ENCODE results near the gene DACT3. TPM values are rescaled to one million over a fixed set of nuclear protein-coding genes. Genes with fewer than 3 reads are reported as not detected.

The DACT3 gene
- total RNA-seq, 2 experiments from 2014 or later, result 0.42 TPM

- peak overlapping the region; percentile 71 for H3K4me3 Mint-ChIP-seq
- ChIA-PET POLR2A (interaction anchor here (0.6 to 3.8 kb wide), 11 partner anchors 20 to 137 kb away, joined by 3 to 26 read pairs (median 4); partner anchors contain the start of genes CALM3 and SLC1A5), CTCF (interaction anchor here (0.7 to 7.6 kb wide), 46 partner anchors 9 to 259 kb away, joined by 3 to 350 read pairs (median 6); partner anchors contain the start of genes CALM3, GNG8 and PTGIR)
- no peaks in the 10 kb centered on the region for H3K36me3 Mint-ChIP-seq (ENCODE audit: low read depth)
- H3K27me3 Mint-ChIP-seq (ENCODE audit: low read depth), result peaks cover 22% of the 10 kb centered on the region
- H3K27ac Mint-ChIP-seq, result peak overlapping the region; percentile 80
- DNase-seq (peak; percentile 85), ATAC-seq (peak; percentile 42)
- no peaks in the 10 kb centered on the region for H3K9me3 Mint-ChIP-seq (ENCODE audit: insufficient read depth)
- peaks cover 21% of the 10 kb centered on the region for H3K4me1 Mint-ChIP-seq (ENCODE audit: low read depth)
These were observed 982 bp upstream of the DACT3 start for GRCh38 chr19:46661735-46662592.

GRCh38 chr19:46660551-46661019 lies 397 bp downstream of the DACT3 start:
- ChIA-PET POLR2A (interaction anchor here (1.0 to 3.8 kb wide), 6 partner anchors 31 to 131 kb away, joined by 3 to 26 read pairs (median 6); partner anchors contain the start of genes CALM3 and SLC1A5), CTCF (interaction anchor here (0.8 to 7.6 kb wide), 27 partner anchors 12 to 197 kb away, joined by 3 to 350 read pairs (median 11); partner anchors contain the start of genes CALM3 and GNG8)
- H3K4me3 Mint-ChIP-seq, result peak overlapping the region; percentile 71
- peaks cover 24% of the 10 kb centered on the region for H3K27me3 Mint-ChIP-seq (ENCODE audit: low read depth)
- DNase-seq, result no peak
- ATAC-seq, result no peak
- no peaks in the 10 kb centered on the region for H3K9me3 Mint-ChIP-seq (ENCODE audit: insufficient read depth)
- no peaks in the 10 kb centered on the region for H3K36me3 Mint-ChIP-seq (ENCODE audit: low read depth)
- peaks cover 21% of the 10 kb centered on the region for H3K4me1 Mint-ChIP-seq (ENCODE audit: low read depth)
- H3K27ac Mint-ChIP-seq, result no peak overlapping the region

- ChIA-PET CTCF (interaction anchor here (1.0 to 7.6 kb wide), 4 partner anchors 43 to 130 kb away, joined by 3 to 350 read pairs (median 20); partner anchors contain the start of gene CALM3), POLR2A (interaction anchor here (0.6 to 3.8 kb wide), 4 partner anchors 49 to 402 kb away, joined by 3 to 26 read pairs (median 4); partner anchors contain the start of gene CALM3)
- no peak for ATAC-seq
- H3K27me3 Mint-ChIP-seq (ENCODE audit: low read depth), result peaks cover 24% of the 10 kb centered on the region
- H3K9me3 Mint-ChIP-seq (ENCODE audit: insufficient read depth), result no peaks in the 10 kb centered on the region
- DNase-seq, result peak; percentile 24
- peaks cover 21% of the 10 kb centered on the region for H3K4me1 Mint-ChIP-seq (ENCODE audit: low read depth)
- H3K27ac Mint-ChIP-seq, result peak overlapping the region; percentile 57
- H3K4me3 Mint-ChIP-seq, result peak overlapping the region; percentile 49
- H3K36me3 Mint-ChIP-seq (ENCODE audit: low read depth), result no peaks in the 10 kb centered on the region
These were observed 919 bp downstream of the DACT3 start for GRCh38 chr19:46660008-46660517.

GRCh38 chr19:46659151-46660007 lies 1.6 kb downstream of the DACT3 start:
- H3K4me3 Mint-ChIP-seq, result peak overlapping the region; percentile 12
- no peaks in the 10 kb centered on the region for H3K9me3 Mint-ChIP-seq (ENCODE audit: insufficient read depth)
- no peaks in the 10 kb centered on the region for H3K36me3 Mint-ChIP-seq (ENCODE audit: low read depth)
- peak overlapping the region; percentile 5 for H3K27ac Mint-ChIP-seq
- CTCF ChIA-PET, result interaction anchor here (1.0 to 7.6 kb wide), 3 partner anchors 42 to 129 kb away, joined by 3 to 350 read pairs (median 3); no protein-coding TSS in a partner anchor
- H3K27me3 Mint-ChIP-seq (ENCODE audit: low read depth), result peaks cover 24% of the 10 kb centered on the region
- peaks cover 21% of the 10 kb centered on the region for H3K4me1 Mint-ChIP-seq (ENCODE audit: low read depth)
- ATAC-seq, result no peak
- peak; percentile 25 for DNase-seq
- POLR2A ChIA-PET, result interaction anchor here (0.5 to 3.8 kb wide), 8 partner anchors 48 to 700 kb away, joined by 3 to 26 read pairs (median 4); partner anchors contain the start of gene CALM3

GRCh38 chr19:46656541-46656940 lies 4.4 kb downstream of the DACT3 start:
- Mint-ChIP-seq H3K27me3 (ENCODE audit: low read depth) (peaks cover 23% of the 10 kb centered on the region), H3K4me1 (ENCODE audit: low read depth) (peaks cover 13% of the 10 kb centered on the region), H3K36me3 (ENCODE audit: low read depth) (no peaks in the 10 kb centered on the region), H3K4me3 (no peak overlapping the region), H3K27ac (no peak overlapping the region), H3K9me3 (ENCODE audit: insufficient read depth) (no peaks in the 10 kb centered on the region)
- no peak for DNase-seq
- ChIA-PET POLR2A (no interaction called here), CTCF (no interaction called here)
- no peak for ATAC-seq

- POLR2A ChIA-PET, result no interaction called here
- CTCF ChIA-PET, result no interaction called here
- no peak for ATAC-seq
These were observed 6.3 kb downstream of the DACT3 start for GRCh38 chr19:46654621-46655152.

GRCh38 chr19:46650445-46650844 lies 10.5 kb downstream of the DACT3 start:
- DNase-seq (no peak), ATAC-seq (no peak)
- H3K4me1 Mint-ChIP-seq (ENCODE audit: low read depth), result peaks cover 7% of the 10 kb centered on the region
- H3K9me3 Mint-ChIP-seq (ENCODE audit: insufficient read depth), result no peaks in the 10 kb centered on the region
- H3K36me3 Mint-ChIP-seq (ENCODE audit: low read depth), result peaks cover 6% of the 10 kb centered on the region
- H3K27ac Mint-ChIP-seq, result no peak overlapping the region
- CTCF ChIA-PET, result no interaction called here
- H3K4me3 Mint-ChIP-seq, result no peak overlapping the region
- H3K27me3 Mint-ChIP-seq (ENCODE audit: low read depth), result peaks cover 38% of the 10 kb centered on the region
- POLR2A ChIA-PET, result no interaction called here

More at GRCh38 chr19:46654621-46655152, 6.3 kb downstream of the DACT3 start:
- Mint-ChIP-seq H3K4me3 (no peak overlapping the region), H3K4me1 (ENCODE audit: low read depth) (peaks cover 3% of the 10 kb centered on the region), H3K9me3 (ENCODE audit: insufficient read depth) (no peaks in the 10 kb centered on the region), H3K27me3 (ENCODE audit: low read depth) (peaks cover 30% of the 10 kb centered on the region), H3K36me3 (ENCODE audit: low read depth) (no peaks in the 10 kb centered on the region), H3K27ac (no peak overlapping the region)
- no peak for DNase-seq

- Mint-ChIP-seq H3K4me3 (no peak overlapping the region), H3K27me3 (ENCODE audit: low read depth) (peaks cover 42% of the 10 kb centered on the region), H3K36me3 (ENCODE audit: low read depth) (peaks cover 6% of the 10 kb centered on the region), H3K9me3 (ENCODE audit: insufficient read depth) (no peaks in the 10 kb centered on the region), H3K27ac (no peak overlapping the region), H3K4me1 (ENCODE audit: low read depth) (peaks cover 7% of the 10 kb centered on the region)
- ATAC-seq (no peak), DNase-seq (no peak)
- ChIA-PET POLR2A (no interaction called here), CTCF (interaction anchor here (0.7 to 1.0 kb wide), 2 partner anchors 33 to 35 kb away, joined by 3 to 4 read pairs; no protein-coding TSS in a partner anchor)
These were observed 11.7 kb downstream of the DACT3 start for GRCh38 chr19:46648961-46649960.

- no peak overlapping the region for H3K4me3 Mint-ChIP-seq
- POLR2A ChIA-PET, result no interaction called here
- H3K27ac Mint-ChIP-seq, result peak overlapping the region; percentile 6
These were observed 12.7 kb downstream of the DACT3 start for GRCh38 chr19:46648060-46648960.

More at GRCh38 chr19:46648060-46648960, 12.7 kb downstream of the DACT3 start:
- CTCF ChIA-PET, result interaction anchor here (0.7 to 1.2 kb wide), 3 partner anchors 13 to 34 kb away, joined by 3 to 5 read pairs (median 4); partner anchors contain the start of gene DACT3
- no peak for DNase-seq
- H3K36me3 Mint-ChIP-seq (ENCODE audit: low read depth), result peaks cover 6% of the 10 kb centered on the region
- H3K9me3 Mint-ChIP-seq (ENCODE audit: insufficient read depth), result no peaks in the 10 kb centered on the region
- peaks cover 39% of the 10 kb centered on the region for H3K27me3 Mint-ChIP-seq (ENCODE audit: low read depth)
- peak; percentile 15 for ATAC-seq
- peaks cover 7% of the 10 kb centered on the region for H3K4me1 Mint-ChIP-seq (ENCODE audit: low read depth)

All from activated CD8-positive, alpha-beta T cell treated with anti-CD3 and anti-CD28 coated beads, Interleukin-2, amount 10 ng/mL, durations not matched to agents 7 days and 5 days (primary cell).